Keratinocyte (primary cell): ENCODE data around the gene KRT82. TPM values are rescaled to one million over a fixed set of nuclear protein-coding genes. Genes with fewer than 3 reads are reported as not detected.

Experiments used
- DNase-seq: peaks from one replicate; pipeline ENCODE4 v3.0.0-alpha.2; 2011; ENCODE audit warnings: low read depth, missing footprints, low spot score
- FAIRE-seq: peaks from 2 replicates; lab custom pipeline; 2011; peaks lifted over from hg19 to GRCh38; lab: Jason Lieb, UNC
- H2AFZ ChIP-seq: 2 replicates; pipeline ENCODE4 v1.6.0; 2012; ENCODE audit warnings: low read length, control low read depth, inconsistent platforms; ENCODE audit not compliant: control insufficient read depth
- H3K27ac ChIP-seq: 2 replicates; pipeline ENCODE4 v1.5.1; 2011; ENCODE audit warnings: low read length; ENCODE audit not compliant: control insufficient read depth, insufficient read depth
- H3K27me3 ChIP-seq: 3 replicates; pipeline ENCODE4 v1.6.0; 2011; ENCODE audit warnings: low read length; ENCODE audit not compliant: control insufficient read depth, insufficient read depth; ENCODE audit errors: extremely low read depth
- H3K36me3 ChIP-seq, 2 experiments: 2 replicates in 1 of 2; 3 replicates in 1 of 2; pipeline ENCODE4 v1.5.1; 2011; ENCODE audit warnings: low read length in 2 of 2, mild to moderate bottlenecking in 1 of 2; ENCODE audit not compliant: control insufficient read depth in 2 of 2, insufficient read depth in 2 of 2; ENCODE audit errors: extremely low read depth in 1 of 2
- H3K4me1 ChIP-seq: 3 replicates; pipeline ENCODE4 v1.5.1; 2011; ENCODE audit warnings: low read length; ENCODE audit not compliant: control insufficient read depth, insufficient read depth; ENCODE audit errors: extremely low read depth
- H3K4me2 ChIP-seq: 3 replicates; pipeline ENCODE4 v1.6.0; 2011; ENCODE audit warnings: low read depth, low read length; ENCODE audit not compliant: control insufficient read depth, insufficient read depth; ENCODE audit errors: extremely low read depth
- H3K4me3 ChIP-seq, 3 experiments: fragments of 200-600 bp in 1 of 3; sonication (generic) in 1 of 3; 2 replicates in 2 of 3; 3 replicates in 1 of 3; pipeline ENCODE4 v1.5.1; 2011 to 2016; ENCODE audit warnings: low read length in 3 of 3, mild to moderate bottlenecking in 3 of 3, control low read depth in 2 of 3, inconsistent platforms in 1 of 3, low read depth in 1 of 3, mixed read lengths in 1 of 3, mixed run types in 1 of 3, moderate library complexity in 1 of 3; ENCODE audit not compliant: control insufficient read depth in 2 of 3, insufficient read depth in 2 of 3; ENCODE audit errors: extremely low read depth in 1 of 3
- H3K79me2 ChIP-seq: 2 replicates; pipeline ENCODE4 v1.6.0; 2012; ENCODE audit warnings: low read length; ENCODE audit not compliant: control insufficient read depth, insufficient read depth
- H3K9ac ChIP-seq: 3 replicates; pipeline ENCODE4 v1.6.0; 2011; ENCODE audit warnings: low read length; ENCODE audit not compliant: control insufficient read depth, insufficient read depth; ENCODE audit errors: extremely low read depth
- H3K9me1 ChIP-seq: 3 replicates; pipeline ENCODE4 v1.6.0; 2011; ENCODE audit warnings: low read length; ENCODE audit not compliant: control insufficient read depth, insufficient read depth; ENCODE audit errors: extremely low read depth
- H3K9me3 ChIP-seq: 2 replicates; pipeline ENCODE4 v1.5.1; 2012; ENCODE audit warnings: low read depth, low read length; ENCODE audit not compliant: control insufficient read depth
- H4K20me1 ChIP-seq: 3 replicates; pipeline ENCODE4 v1.6.0; 2011; ENCODE audit warnings: low read length; ENCODE audit not compliant: control insufficient read depth, insufficient read depth; ENCODE audit errors: extremely low read depth
- CTCF ChIP-seq, 3 experiments: IDR thresholded peaks in 1 of 3; conservative IDR thresholded peaks in 1 of 3; optimal IDR thresholded peaks in 1 of 3; 2 replicates in 2 of 3; 3 replicates in 1 of 3; pipeline versions ENCODE3 to v1.5.1; 2011; ENCODE audit warnings: low read length in 3 of 3, mild to moderate bottlenecking in 3 of 3, moderate library complexity in 2 of 3, control low read depth in 1 of 3, inconsistent platforms in 1 of 3; ENCODE audit not compliant: insufficient read depth in 2 of 3; ENCODE audit errors: extremely low read depth in 1 of 3
- EZH2 ChIP-seq: IDR thresholded peaks from one replicate; pipeline ENCODE4 v1.6.1; 2012; ENCODE audit warnings: inconsistent platforms, mild to moderate bottlenecking, low read length, moderate library complexity
- dilution Hi-C: fragments of 300-500 bp; cut with MboI; formaldehyde crosslinking; loops from one replicate; pipeline ENCODE4 v1.7.0; 2020; ENCODE audit warnings: low sequenced_read_pairs; ENCODE audit not compliant: extremely low pct_ligation_motif_present
- polyA plus RNA-seq, 5 experiments: library from polyadenylated mRNA; depleted of rRNA in 3 of 5; stranded (reverse) in 3 of 5; stranded (forward) in 1 of 5; unstranded in 1 of 5; fragments of >200 nt; gene quantifications; 1 replicate in 1 of 5; 2 replicates in 3 of 5; 3 replicates in 1 of 5; pipeline versions ENCODE4 v1.2.1 to v1.2.3, GENCODE V29; 2011 to 2012; ENCODE audit warnings: missing spikeins in 2 of 5, low read depth in 1 of 5, low replicate concordance in 1 of 5

The KRT82 gene
- polyA plus RNA-seq, 1 donor (not counting 4 experiments of a cell fraction or from before 2014, with no cell fraction given) = not detected

- Histone ChIP-seq H3K4me1 (peaks cover 38% of the 10 kb centered on the region), H3K27ac (no peak overlapping the region), H3K9me3 (no peaks in the 10 kb centered on the region), H4K20me1 (no peaks in the 10 kb centered on the region), H3K36me3 (peaks cover 0 to 3% of the 10 kb centered on the region in 2 experiments), H3K9me1 (no peaks in the 10 kb centered on the region), H3K9ac (no peak overlapping the region), H3K79me2 (peaks cover 2% of the 10 kb centered on the region), H3K27me3 (no peaks in the 10 kb centered on the region), H3K4me3 (no peak overlapping the region), H3K4me2 (no peak overlapping the region), H2AFZ (no peak overlapping the region)
- dilution Hi-C loops = no loop called here
- FAIRE-seq = peak; percentile 17
- DNase-seq = no peak
- no peak for TF ChIP-seq EZH2
- no peak for TF ChIP-seq CTCF (optimal IDR thresholded peaks at IDR 0.05 in 1 of 3, IDR thresholded peaks at IDR 0.05 in 1 of 3, conservative IDR thresholded peaks at IDR 0.05 in 1 of 3; ENCODE audit: extremely low read depth in 1 of 3, insufficient read depth in 2 of 3, low read length in 3 of 3)
These were observed 26.5 kb upstream of the KRT82 start for GRCh38 chr12:52432559-52433207.

- H3K9ac ChIP-seq = no peak overlapping the region
- DNase-seq (no peak), FAIRE-seq (no peak)
- H4K20me1 ChIP-seq = no peaks in the 10 kb centered on the region
- peaks cover 8% of the 10 kb centered on the region for H3K4me1 ChIP-seq
- H3K4me3 ChIP-seq = no peak overlapping the region
- H3K9me3 ChIP-seq = no peaks in the 10 kb centered on the region
- no peaks in the 10 kb centered on the region for H3K79me2 ChIP-seq
- H3K27me3 ChIP-seq = no peaks in the 10 kb centered on the region
- H3K4me2 ChIP-seq = no peak overlapping the region
- H3K27ac ChIP-seq = no peak overlapping the region
- TF ChIP-seq EZH2 (no peak), CTCF (optimal IDR thresholded peaks at IDR 0.05 in 1 of 3, IDR thresholded peaks at IDR 0.05 in 1 of 3, conservative IDR thresholded peaks at IDR 0.05 in 1 of 3; ENCODE audit: extremely low read depth in 1 of 3, insufficient read depth in 2 of 3, low read length in 3 of 3) (no peak)
- dilution Hi-C loops = no loop called here
- H3K36me3 ChIP-seq = peaks cover 0 to 3% of the 10 kb centered on the region in 2 experiments
- no peaks in the 10 kb centered on the region for H3K9me1 ChIP-seq
- H2AFZ ChIP-seq = no peak overlapping the region
These were observed 22.0 kb upstream of the KRT82 start for GRCh38 chr12:52428121-52428520.
